ENCODE data around the gene TAF1A. TPM values are rescaled to one million over a fixed set of nuclear protein-coding genes. Genes with fewer than 3 reads are reported as not detected.

Gene TAF1A
- total RNA-seq, 4 donors from 2014 or later: 1.6 to 12.4 (median 4.4) TPM

GRCh38 chr1:222594789-222595188 lies 5.1 kb upstream of the TAF1A start:
- Histone ChIP-seq H3K27me3 (no peaks in the 10 kb centered on the region), H3K4me1 (no peaks in the 10 kb centered on the region), H3K4me3 (no peak overlapping the region), H3K9me3 (no peaks in the 10 kb centered on the region), H3K36me3 (no peaks in the 10 kb centered on the region), H3K27ac (no peak overlapping the region)
- DNase-seq: no peak
- no peak for TF ChIP-seq POLR2A (IDR thresholded peaks at IDR 0.05)
- TF ChIP-seq, protein P1, sequence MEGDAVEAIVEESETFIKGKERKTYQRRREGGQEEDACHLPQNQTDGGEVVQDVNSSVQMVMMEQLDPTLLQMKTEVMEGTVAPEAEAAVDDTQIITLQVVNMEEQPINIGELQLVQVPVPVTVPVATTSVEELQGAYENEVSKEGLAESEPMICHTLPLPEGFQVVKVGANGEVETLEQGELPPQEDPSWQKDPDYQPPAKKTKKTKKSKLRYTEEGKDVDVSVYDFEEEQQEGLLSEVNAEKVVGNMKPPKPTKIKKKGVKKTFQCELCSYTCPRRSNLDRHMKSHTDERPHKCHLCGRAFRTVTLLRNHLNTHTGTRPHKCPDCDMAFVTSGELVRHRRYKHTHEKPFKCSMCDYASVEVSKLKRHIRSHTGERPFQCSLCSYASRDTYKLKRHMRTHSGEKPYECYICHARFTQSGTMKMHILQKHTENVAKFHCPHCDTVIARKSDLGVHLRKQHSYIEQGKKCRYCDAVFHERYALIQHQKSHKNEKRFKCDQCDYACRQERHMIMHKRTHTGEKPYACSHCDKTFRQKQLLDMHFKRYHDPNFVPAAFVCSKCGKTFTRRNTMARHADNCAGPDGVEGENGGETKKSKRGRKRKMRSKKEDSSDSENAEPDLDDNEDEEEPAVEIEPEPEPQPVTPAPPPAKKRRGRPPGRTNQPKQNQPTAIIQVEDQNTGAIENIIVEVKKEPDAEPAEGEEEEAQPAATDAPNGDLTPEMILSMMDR (IDR thresholded peaks at IDR 0.05): no peak

GRCh38 chr1:222592171-222592570 lies 2.4 kb upstream of the TAF1A start:
- Histone ChIP-seq H3K4me3 (no peak overlapping the region), H3K27me3 (no peaks in the 10 kb centered on the region), H3K9me3 (no peaks in the 10 kb centered on the region), H3K36me3 (no peaks in the 10 kb centered on the region), H3K27ac (no peak overlapping the region), H3K4me1 (peaks cover 0 to 11% (median 5%) of the 10 kb centered on the region in 4 donors)
- no peak for TF ChIP-seq POLR2A (IDR thresholded peaks at IDR 0.05)
- TF ChIP-seq, protein P1 (IDR thresholded peaks at IDR 0.05): no peak
- no peak for DNase-seq

GRCh38 chr1:222588135-222588534 lies 1.6 kb downstream of the TAF1A start:
- no peaks in the 10 kb centered on the region for H3K9me3 ChIP-seq
- TF ChIP-seq POLR2A (IDR thresholded peaks at IDR 0.05): no peak
- TF ChIP-seq, protein P1 (IDR thresholded peaks at IDR 0.05): no peak

DNA sequence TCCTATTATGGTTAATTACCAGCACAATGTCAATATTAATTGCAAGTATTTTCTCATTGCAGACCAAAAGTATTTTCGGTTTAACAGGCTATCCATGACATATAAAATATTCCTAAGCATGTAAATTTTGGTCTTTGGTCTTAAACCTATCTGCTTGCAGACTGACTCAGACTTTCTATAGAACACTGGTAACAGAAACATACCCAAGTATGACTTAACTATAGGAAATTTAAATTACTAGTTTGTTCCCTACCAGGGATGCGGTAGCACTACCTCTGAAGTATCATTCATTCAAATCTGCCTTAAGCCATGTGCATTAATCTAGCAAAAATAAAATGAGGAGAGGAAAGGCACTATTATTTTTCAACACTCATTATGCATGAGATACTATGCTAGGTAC lies 2.9 kb downstream of the TAF1A start:
- Histone ChIP-seq H3K4me1 (peaks cover 0 to 11% (median 5%) of the 10 kb centered on the region in 4 donors), H3K27me3 (no peaks in the 10 kb centered on the region), H3K9me3 (no peaks in the 10 kb centered on the region), H3K4me3 (no peak overlapping the region), H3K27ac (no peak overlapping the region), H3K36me3 (peaks cover 0 to 7% (median 0%) of the 10 kb centered on the region in 3 donors)
- no peak for TF ChIP-seq POLR2A (IDR thresholded peaks at IDR 0.05)
- TF ChIP-seq, protein P1 (IDR thresholded peaks at IDR 0.05): no peak
- DNase-seq: no peak

More at GRCh38 chr1:222588135-222588534, 1.6 kb downstream of the TAF1A start:
- no peaks in the 10 kb centered on the region for H3K27me3 ChIP-seq
- H3K4me3 ChIP-seq: no peak overlapping the region
- H3K36me3 ChIP-seq: peaks cover 0 to 2% (median 0%) of the 10 kb centered on the region in 3 donors
- H3K4me1 ChIP-seq: peaks cover 0 to 11% (median 5%) of the 10 kb centered on the region in 4 donors
- no peak overlapping the region for H3K27ac ChIP-seq
- DNase-seq: no peak

- peaks cover 0 to 7% (median 0%) of the 10 kb centered on the region in 3 donors for H3K36me3 ChIP-seq
- H3K4me3 ChIP-seq: no peak overlapping the region
- DNase-seq: peak in 2 of 3 donors; percentile 43 to 51
- TF ChIP-seq, protein P1 (IDR thresholded peaks at IDR 0.05): no peak
- TF ChIP-seq POLR2A (IDR thresholded peaks at IDR 0.05): no peak
- no peaks in the 10 kb centered on the region for H3K4me1 ChIP-seq
- H3K27me3 ChIP-seq: no peaks in the 10 kb centered on the region
- no peaks in the 10 kb centered on the region for H3K9me3 ChIP-seq
- H3K27ac ChIP-seq: peak overlapping the region in 1 of 4 donors; percentile 58
Measured at GRCh38 chr1:222583079-222583478, 6.7 kb downstream of the TAF1A start.

All from Peyer's patch (tissue), 4 donors.